ENCODE data around the gene SHISA6. TPM values are rescaled to one million over a fixed set of nuclear protein-coding genes. Genes with fewer than 3 reads are reported as not detected.

Gene SHISA6
- total RNA-seq, 1 donor from 2014 or later, result not detected

DNA sequence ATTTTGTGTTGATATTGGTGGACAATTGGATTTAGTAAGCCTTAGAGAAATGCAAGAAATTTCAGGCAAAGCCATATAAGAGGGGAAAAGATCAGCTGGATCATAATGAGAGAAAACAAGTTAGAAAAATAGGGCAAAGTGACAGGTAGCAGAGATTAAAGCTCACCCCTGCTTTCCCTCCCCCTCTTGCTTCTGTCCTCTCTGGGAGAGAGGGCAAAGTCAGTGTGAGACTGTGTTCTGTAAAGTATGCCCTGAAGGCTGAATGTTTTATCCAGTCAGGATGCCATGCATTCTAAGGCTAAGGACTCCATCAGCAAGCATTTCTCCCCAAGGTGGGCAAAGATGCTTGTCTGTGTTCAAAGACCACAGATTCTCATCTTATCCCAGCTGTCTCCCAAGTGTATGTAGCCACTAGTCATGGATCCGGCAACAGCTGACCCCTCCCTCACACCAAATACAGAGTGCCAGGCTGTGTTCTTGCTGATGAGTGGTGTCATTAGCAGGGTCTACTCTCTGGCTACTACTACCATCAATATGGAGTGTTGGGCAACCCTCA is 221.1 kb downstream of the SHISA6 start:
- no peak for DNase-seq

DNA sequence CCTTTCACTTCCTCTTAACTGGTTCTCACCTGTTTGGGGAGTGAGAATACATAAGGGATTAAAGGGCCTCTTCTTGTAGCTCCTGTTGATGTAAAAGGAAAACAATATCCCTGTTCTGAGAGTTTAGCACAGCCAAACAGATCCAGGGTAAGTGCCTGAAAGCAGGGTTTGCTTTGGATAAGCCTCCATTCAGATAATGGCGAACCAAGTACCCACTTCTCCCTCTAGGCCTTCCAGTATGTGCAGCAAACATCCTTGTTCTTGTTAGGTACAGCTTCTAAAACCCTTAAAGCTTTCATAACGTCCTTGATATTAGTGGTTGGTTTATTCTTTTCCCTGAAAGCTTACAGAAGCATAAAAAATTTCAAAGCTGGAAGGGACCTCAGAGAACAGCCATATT is 226.6 kb downstream of the SHISA6 start:
- no peak for DNase-seq

DNA sequence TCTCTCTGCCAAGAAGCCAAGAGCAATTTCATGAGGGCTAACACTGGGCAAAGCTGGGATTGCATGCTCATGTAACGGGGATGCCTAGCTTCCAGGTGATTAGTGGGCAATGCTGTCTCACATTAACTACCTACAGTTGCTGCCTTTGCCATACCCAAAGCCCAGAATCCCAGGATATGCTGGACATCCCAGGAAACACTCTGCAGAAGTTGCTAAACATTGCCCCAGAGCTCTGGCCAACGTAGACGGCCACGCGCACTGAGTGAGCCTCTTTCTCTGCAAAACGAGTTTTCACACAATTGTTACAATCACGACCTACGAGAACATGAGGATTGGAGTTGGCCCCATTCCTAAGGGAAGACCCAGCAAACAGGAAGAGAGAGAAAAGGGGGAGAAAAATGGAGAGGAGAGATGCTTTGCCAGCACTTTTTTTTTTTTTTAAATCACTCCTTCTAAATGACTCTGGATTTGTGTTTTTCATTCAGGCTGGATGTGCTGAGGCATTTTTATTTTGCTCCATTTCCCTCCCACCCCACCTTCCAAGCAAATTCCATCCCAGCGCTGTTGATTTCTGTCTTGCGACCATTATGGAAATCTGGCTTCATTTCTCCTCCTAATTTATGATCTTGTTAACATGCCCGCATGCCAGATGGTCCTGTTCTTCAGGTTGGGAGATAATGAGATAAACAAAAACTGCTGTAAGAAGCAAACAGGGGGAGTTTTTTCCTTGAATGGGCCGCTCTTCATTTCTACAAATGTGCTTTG is 244.5 kb downstream of the SHISA6 start:
- DNase-seq, result no peak

DNA sequence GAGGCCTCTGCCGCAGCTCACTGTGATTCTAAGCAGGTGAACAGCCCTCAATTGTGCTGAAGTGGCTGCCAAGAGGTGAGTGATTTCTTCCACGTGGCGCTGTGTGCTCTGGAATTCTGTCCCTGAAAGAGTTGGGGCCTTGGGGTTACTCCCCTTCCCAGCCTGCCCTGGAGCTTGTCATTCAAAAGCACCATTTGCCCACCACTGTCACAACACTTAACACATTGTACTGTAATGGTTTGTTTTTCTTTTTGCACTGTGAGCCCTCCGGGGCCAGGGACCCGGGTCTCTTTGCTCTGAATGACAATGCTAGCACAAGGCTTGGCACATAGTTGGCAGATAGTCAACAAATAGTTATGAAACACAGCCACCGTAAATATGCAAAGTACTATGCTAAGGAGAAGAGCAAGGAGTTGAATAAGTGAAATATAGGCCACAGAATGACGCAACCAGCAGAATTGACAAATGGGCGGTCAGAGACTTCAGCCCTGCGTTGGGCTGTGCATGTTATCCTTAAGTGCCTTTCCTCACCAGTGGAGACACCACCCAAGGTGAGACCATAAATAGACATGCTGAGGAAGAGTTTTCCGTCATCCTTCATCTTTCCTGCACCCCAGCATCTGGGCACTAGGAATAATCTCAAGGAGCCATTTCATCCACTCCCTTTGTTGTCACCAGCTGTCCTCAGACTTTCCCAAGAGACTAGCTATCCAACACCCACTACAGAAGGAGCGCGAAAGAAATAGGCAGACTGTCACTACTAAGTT is 245.3 kb downstream of the SHISA6 start:
- no peak for DNase-seq

DNA sequence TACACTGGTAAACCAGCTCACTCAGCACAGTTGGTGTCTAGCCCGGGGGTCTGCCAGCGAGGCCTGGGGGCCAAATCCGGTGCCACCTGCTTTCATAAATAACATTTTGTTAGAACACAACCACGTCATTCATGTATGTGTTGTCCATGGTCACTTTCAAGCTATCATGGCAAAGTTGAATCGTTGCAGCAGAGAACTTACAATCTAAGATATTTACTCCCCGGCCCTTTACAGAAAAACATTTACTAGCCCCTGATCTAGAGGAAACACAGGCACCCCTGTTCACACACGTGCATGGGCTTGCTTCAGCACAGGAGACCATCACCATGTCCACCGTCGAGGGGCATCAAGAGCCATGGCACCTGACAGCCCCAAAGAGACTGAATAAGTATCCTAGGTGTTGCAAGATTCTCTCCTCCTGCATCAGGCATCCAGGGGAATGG is 245.9 kb downstream of the SHISA6 start:
- no peak for DNase-seq

DNA sequence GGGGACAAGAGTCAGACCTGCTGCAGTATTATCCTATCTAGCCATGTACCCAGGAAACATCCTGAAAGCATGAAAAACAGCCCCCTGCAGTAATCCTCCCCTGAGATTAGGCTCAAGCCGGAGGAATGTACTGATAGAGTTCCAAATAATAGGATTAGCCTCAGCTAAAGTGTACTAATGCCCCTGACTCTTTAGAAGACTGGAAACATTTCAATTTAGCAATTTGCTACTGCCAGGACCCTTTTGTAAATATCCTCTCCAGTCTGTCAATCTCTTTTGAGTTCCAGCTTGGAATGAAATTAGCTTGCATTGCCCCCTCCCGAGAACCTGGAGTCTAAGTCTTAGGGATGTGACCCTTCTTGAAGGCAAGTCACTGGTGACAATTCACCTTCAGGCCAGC is 246.5 kb downstream of the SHISA6 start:
- DNase-seq, result no peak

DNA sequence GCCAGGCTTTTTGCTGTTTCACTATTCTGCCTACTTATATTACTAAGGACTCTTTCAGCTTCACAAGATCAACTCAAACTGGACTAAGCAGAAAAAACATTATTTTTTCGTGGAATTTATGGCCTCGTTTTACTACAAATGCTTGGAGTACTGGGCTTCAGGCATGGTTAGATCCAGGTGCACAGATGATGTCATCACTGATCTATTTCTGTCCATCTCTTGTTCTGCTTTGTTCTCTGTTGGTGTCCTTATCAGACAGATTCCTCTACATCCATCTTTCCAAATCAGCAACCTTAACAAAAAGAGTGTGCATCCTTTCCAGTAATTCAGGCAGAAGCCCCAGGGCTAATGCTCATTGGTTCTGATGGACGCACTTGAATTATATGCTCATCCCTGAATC is 247.4 kb downstream of the SHISA6 start:
- DNase-seq, result no peak

DNA sequence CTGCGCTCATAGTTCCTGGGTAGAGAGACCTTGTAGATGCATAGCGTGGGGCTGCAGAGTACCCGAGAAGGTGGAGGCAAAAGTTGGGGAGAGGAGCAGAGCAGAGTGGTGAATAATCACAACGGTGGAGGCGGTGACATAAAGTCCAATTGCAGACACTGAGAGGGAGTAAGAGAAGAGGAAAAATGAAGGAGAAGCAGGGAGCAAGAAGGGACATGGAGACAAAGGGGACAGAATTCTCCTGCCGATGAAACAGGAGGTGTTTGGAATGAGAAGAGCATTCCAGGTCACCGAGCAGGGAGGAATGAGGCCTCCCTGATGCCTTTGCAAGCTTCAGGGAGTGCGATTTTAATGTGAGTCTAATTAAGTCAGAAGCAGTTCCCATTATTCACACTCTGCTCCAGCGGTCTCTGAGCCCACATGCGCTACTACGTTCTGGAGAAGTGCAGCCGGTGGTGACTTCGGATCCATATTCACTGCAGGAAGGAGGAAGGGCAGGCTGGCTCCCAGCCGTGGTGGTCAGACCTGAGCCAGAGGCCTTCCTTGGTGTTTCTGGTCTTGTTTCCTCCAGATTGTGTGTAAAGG is 249.2 kb downstream of the SHISA6 start:
- DNase-seq, result no peak

DNA sequence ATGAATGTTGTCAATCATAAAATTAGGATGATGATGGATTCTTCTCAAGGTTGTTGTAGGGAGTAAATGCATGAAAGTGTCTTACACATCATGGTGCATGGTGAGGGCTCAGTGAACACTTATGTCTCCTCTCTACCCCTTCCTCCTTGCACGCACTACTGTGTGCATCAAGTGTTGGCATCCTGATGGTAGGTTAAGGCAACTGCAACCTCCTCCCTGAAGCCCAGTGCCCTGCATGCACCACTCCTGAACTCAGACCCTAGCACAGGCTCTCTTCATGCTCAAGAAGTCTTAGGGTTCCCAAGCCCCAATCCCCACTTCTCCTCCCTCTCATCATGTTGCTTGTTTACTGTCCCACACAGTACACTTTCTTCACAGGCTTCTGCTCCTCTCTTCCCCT is 251.5 kb downstream of the SHISA6 start:
- DNase-seq, result no peak

DNA sequence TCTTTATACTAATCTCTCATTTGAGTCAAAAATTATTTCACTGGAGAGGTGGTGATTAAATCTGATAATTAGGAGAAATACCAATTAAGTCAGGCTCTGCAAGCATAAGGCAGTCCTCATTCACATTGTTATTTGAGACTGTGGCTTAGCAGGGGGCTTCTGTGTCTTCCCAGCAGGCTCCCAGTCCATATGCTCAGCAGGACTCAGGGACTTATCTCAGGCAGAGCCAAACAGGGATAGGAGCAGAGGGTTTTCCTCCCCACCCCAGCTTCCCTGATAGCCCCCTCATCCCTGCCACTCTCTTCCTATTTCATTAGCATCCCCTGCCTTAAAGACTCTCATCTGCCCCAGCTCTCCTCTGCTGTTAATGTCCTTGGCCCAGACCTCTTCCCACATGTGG is 252.9 kb downstream of the SHISA6 start:
- no peak for DNase-seq

DNA sequence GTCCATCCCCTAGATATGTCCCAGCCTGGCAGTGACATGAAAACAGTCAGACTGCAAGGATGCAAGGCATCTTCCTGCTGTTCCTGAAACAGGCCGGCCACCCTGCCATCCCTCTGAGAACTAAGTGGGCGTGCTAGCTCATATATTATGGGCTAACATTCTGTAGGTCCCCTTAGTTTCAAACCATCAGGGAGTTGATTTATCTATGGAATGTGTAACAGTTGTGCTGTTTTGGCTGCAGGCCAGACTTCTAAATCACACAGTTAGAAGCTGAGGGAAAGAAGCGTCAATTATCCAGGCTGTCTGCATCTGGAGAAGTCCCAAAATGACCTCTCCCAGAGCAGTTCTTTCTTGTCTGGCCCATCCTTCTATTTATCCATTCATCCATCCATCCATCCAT is 254.6 kb downstream of the SHISA6 start:
- DNase-seq, result no peak

DNA sequence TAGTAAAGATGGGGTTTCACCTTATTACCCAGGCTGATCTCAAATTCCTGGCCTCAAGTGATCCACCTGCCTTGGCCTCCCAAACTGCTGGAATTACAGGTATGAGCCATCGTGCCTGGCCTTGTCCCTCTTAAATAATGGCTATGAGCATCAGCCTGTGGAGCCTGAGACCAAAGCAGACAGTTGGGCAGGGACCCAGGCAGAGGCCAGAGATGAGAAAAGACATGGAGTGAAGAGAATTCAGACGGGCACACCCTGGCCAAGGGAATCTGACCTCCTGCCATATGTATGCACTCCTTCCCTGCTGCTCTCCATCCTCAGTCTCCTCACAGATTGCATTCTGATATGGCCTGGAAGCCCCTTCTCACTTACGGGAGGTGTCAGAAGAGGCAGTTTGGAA is 258.9 kb downstream of the SHISA6 start:
- no peak for DNase-seq

DNA sequence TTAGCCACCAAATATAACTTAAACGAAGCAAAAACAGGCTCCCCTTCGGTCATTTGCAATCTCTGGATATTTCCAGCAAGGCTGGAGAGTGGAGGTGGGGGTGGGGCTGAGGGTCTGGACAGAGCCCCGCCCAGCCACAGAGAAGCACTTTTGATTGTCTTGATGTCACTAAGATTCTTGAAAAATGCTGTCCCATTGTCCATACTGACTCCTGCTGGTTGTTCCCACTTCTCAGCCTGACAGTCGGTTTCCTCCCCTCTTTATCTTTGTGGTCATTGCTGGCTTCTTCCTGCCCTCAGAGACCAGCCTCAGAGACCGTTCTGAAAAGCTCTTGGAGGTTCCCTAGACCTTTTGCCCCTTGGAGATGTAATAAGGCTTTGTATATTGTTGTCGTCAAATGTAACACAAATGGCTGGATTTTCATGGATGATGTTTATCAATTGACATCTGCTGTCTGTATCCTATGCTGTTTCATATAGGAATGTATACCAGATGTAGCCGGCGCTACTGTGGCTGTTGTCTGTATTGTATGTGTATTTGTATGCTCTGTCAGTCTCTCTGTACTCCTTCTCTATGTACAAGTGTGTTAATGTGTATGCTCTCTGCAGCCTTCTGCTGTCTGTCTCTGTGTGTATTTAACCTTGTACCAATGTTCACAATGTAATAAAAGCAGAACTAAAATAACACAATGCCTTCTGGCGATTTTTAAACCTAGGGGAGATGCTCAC is 262.5 kb downstream of the SHISA6 start:
- DNase-seq, result no peak

DNA sequence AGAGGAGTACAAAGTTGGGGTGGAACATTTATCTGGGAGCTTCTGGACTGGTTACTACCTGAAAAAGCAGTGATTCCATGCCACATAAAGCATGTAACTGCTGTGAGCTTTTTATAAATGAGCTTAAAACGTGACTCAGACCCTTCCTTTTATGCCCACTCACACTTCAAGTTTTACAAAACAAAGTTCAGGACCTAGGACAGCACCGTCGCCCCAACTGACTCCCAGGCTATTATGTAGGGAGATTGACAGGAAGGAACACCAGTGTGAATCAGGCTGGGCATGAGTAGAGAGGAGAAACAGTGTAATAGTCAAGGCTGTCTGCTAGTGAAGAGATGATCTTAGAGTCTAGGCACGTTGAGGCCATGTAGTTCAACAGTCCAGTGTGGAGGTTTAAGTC is 265.6 kb downstream of the SHISA6 start:
- peak; percentile 2 for DNase-seq

DNA sequence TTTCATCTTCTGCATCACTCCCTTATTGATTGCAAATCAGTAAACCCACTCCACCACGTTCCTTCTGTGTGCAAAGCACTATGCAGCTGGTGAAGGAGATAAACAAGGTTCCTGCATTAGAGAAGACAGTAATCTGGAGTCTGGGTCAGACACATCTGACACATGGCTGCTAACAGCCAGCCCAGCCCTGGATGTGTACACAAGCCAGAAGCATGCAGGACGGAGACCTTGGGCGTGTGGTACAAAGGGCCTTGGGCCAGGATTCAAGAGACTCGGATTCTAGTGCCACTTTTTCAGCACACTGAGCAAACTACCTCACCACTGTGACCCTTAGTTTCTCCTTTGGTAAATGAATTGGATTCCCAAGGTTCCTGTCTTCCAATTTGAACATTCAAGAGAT is 270.7 kb downstream of the SHISA6 start:
- no peak for DNase-seq

DNA sequence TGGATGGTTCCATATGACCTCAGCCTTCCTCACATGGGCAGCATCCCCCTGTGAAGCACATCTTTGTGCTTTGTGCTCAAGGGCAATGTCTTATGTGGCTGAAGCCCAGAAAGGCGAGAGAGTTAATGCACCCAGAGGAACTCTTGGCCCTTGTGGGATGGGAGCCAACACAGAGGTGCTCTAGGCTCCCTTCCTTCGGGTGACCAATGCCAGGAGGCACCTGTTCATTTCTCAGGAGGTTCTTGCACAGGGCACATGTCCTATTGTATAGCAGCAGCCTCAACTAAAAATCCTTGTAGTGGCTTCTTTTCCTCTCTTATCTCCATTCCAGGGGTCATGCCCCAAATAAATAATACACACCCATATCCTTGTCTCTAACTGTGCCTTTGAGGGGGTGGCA is 273.6 kb downstream of the SHISA6 start:
- no peak for DNase-seq

DNA sequence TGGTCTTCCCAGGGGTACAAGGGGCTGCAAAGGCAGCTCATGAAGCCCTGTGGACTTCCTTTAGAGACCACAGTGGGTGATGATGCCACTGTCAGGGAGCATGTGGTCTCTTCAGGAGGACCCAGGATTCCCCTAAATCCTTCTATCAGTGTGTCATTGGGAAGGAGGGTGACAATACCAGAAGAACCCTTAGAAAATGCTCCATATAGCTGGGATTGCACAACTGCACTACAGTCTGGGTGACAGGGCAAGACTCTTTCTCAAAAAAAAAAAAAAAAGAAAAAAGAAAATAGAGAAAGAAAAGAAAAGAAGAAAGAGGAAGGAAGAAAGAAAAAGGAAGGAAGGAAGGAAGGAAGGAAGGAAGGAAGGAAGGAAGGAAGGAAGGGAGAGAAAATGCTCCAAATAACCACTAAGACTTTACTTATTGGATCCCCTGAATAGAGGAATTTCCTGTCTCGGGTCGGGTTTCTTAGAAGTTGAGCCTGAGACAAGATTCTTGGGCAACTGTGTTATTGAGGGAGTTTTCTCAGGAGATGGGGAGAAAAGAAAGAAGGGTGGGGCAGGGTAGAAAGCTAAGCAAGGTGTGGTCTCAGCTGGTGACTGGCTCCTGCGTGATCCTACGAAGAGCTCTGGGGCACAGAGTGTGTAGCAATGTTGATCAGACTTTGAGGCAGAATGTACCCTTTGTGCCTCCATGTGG is 274.1 kb downstream of the SHISA6 start:
- no peak for DNase-seq

DNA sequence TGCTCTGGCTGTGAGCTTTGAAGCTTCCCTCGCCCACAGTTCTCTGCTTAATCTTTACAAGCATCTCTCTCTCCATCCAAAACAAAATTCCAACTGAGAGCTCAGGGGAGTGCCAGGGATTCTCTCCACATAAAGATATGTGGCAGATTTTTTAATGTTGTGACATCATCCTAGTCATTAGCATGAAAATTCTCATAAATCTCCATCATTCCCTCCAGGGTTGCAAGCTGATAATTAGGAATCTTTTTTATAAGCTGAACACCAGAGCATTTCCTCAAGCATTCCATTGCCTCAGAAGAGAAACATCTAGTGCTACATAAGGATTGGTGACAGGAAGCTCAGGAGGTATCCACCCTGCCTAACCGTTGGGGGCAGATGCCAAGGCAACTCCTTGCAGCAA is 274.9 kb downstream of the SHISA6 start:
- no peak for DNase-seq

DNA sequence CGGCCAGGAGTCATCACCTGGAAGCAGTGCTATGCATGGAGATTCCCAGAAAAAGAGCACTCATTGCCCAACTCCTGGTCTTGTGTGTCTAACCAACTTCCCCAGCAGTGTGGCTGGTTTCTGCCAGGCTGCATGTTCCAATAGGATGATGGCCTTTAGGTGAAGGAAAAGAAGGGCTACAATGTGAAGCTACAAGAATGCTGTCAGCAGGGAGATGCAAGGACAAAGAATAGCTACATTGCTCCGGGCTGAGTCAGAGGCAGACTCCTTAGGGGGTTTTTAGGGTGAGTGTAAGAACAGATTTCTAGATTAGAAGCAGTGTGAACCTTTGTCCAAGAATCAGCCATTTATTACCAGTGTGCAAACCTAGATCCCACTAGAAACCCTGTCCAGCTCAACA is 294.2 kb downstream of the SHISA6 start:
- DNase-seq, result no peak

DNA sequence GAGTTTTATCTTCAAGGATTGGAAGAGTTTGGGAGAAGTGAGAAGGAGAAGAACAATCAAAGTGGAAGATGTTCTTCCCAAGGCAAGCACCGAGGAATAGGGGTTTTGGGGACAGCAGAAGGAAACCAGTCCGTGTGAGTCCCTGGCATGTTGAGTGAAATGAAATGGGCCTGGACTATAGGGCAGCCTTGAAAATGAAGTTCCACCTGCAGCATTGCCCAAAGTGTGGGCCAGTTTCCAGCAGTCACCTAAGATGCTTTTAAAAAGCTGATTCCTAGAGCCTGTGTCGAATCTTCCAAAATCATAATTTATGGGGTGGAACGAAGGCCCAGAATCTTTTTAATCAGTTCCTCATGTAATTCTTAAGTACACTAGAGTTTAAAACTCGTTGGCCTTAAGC is 297.4 kb downstream of the SHISA6 start:
- DNase-seq, result no peak

DNA sequence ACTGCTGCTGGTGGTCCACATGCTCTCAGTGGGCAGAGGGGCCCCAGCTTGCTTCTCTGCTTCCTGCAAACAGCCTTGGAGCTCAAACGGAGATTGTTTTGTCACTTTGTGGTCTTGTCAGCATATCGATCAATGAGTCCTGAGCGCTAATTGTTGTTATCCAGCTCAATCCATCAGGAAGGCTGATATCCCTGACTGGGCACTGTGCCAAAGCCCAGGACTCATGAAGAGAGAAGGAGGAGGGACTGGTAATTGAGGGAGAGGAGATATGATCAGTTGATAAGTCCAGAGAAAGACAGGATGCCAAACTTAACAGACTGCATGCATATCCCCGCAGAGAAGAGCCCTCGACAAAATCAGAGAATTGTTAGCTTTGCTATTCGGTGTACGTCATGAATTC is 298.6 kb downstream of the SHISA6 start:
- DNase-seq, result no peak

DNA sequence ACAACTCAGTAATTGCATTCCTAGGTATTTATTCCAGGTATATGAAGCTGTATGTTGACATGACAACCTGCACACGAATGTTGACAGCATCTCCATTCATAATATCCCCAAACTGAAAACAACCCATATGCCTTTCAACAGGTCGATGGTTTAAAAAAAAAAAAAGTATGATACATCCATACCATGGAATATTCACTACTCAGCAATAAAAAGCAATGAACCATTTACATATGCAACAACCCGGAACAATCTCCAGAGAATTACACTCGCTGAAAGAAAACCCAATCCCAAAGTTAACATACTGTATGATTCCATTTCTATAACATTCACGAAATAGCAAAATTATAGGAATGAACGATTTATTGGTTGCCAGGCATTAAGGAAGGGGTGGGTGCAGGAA is 304.0 kb downstream of the SHISA6 start:
- DNase-seq, result no peak
